GM18505 (cell line): ENCODE results near the gene SLC22A2.

Source experiments
- ATAC-seq: cut with Tn5 transposase; IDR thresholded peaks from one replicate; pipeline ENCODE4 v1.9.1; 2021; ENCODE audit not compliant: unreplicated experiment
- POLR2A ChIP-seq: IDR thresholded peaks from 4 replicates; pipeline ENCODE4 v1.6.1; 2011; ENCODE audit warnings: borderline replicate concordance; ENCODE audit not compliant: insufficient read depth, insufficient read length; ENCODE audit errors: extremely low read depth

SLC22A2 gene

GRCh38 chr6:160279850-160280249 is 21.2 kb upstream of the SLC22A2 start:
- TF ChIP-seq POLR2A = no peak
- ATAC-seq = no peak

GRCh38 chr6:160278786-160279310 is 20.2 kb upstream of the SLC22A2 start:
- no peak for ATAC-seq
- no peak for TF ChIP-seq POLR2A

GRCh38 chr6:160278311-160278710 is 19.7 kb upstream of the SLC22A2 start:
- no peak for TF ChIP-seq POLR2A
- ATAC-seq = no peak

- no peak for TF ChIP-seq POLR2A
- no peak for ATAC-seq
Observed at GRCh38 chr6:160277546-160277945, 18.9 kb upstream of the SLC22A2 start.

GRCh38 chr6:160277144-160277543 is 18.5 kb upstream of the SLC22A2 start:
- no peak for TF ChIP-seq POLR2A
- no peak for ATAC-seq

GRCh38 chr6:160276126-160276525 is 17.5 kb upstream of the SLC22A2 start:
- ATAC-seq = no peak
- TF ChIP-seq POLR2A = no peak

- no peak for TF ChIP-seq POLR2A
- ATAC-seq = no peak
Observed at GRCh38 chr6:160275511-160276003, 16.9 kb upstream of the SLC22A2 start.

- no peak for TF ChIP-seq POLR2A
- ATAC-seq = no peak
Observed at GRCh38 chr6:160274871-160275510, 16.4 kb upstream of the SLC22A2 start.

GRCh38 chr6:160273750-160274149 is 15.1 kb upstream of the SLC22A2 start:
- ATAC-seq = no peak
- TF ChIP-seq POLR2A = no peak

GRCh38 chr6:160273196-160273595 is 14.6 kb upstream of the SLC22A2 start:
- no peak for TF ChIP-seq POLR2A
- no peak for ATAC-seq

GRCh38 chr6:160272707-160273106 is 14.1 kb upstream of the SLC22A2 start:
- no peak for ATAC-seq
- TF ChIP-seq POLR2A = no peak

GRCh38 chr6:160270347-160270746 is 11.7 kb upstream of the SLC22A2 start:
- no peak for TF ChIP-seq POLR2A
- no peak for ATAC-seq

- no peak for ATAC-seq
- TF ChIP-seq POLR2A = no peak
Observed at GRCh38 chr6:160269771-160270170, 11.2 kb upstream of the SLC22A2 start.

- no peak for TF ChIP-seq POLR2A
- ATAC-seq = no peak
Observed at GRCh38 chr6:160269023-160269521, 10.5 kb upstream of the SLC22A2 start.
